Ammon's horn (tissue), 1 donor: ENCODE measurements around the gene OVOL1.
"Not testable (repeated sequence)": the region's sequence is repeated elsewhere in the genome, so short reads cannot be mapped to it uniquely, and the experiment has no call there.

Source experiments
- DNase-seq: peaks from one replicate; pipeline ENCODE4 v3.0.0-alpha.2; 2016; ENCODE audit warnings: low spot score

OVOL1 gene

DNA sequence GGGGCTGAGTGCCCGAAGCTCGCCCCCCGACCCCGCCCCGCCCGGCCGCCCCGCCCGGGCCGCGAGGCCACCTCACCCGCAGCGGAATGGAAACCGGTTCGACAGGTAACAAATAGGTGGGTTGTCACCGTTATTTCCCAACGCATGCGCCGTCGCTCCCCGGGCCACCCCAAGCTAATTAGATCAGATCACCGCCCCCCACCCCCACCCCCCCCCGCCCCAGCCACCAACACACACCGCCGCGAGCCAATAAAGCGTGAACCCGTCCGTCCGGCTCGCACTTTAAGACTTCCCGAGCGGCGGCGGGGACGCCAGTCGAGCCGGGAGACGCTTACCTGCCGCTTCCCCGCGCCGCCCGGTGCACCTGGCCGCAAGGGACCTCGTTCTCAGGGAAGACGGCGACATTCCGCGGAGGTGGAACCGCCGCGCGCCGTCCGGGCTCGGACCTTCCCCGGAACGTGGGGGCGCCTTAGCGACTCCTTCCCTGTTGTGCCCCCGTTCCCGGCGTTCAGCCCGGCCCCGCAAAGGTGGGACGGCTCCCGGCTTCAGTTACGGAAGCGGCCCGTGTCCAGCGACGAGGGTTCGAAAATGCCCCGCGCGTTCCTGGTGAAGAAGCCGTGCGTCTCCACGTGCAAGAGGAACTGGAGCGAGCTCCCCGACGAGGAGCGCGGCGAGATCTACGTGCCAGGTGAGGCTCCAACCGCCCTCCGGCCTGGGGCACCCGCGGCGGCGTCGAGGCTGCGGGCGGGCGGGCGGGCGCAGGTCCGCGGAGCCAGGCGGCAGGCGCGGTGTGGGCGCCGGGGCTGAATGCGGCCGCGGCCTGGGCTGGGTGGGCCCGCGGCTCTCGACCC, at the start of gene OVOL1:
Gene OVOL1, plus strand, starts transcription at position 278 of the 851 bp plus-strand sequence. Its CDS starts 311 bp downstream, at position 589.
- DNase-seq = no peak

DNA sequence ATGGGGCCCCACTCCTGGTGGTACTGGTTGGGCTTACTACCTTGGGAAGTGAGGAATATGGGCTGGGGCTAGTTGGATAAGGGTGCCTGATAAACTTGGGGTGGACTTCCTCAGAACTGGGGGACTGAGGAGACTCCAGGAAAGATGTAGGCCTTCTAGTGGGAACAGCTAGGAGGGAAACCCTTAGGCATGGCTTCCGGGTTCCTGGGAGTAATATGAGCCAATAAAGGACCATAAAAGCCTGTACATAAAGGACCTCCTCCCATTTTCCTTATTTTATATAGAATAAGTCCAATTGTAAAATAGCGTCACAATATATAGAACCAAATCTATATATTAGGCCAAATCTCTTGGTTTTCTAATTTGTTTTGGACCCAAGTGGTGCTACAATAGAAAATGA, 47.8 kb upstream of the OVOL1 start:
- no peak for DNase-seq

DNA sequence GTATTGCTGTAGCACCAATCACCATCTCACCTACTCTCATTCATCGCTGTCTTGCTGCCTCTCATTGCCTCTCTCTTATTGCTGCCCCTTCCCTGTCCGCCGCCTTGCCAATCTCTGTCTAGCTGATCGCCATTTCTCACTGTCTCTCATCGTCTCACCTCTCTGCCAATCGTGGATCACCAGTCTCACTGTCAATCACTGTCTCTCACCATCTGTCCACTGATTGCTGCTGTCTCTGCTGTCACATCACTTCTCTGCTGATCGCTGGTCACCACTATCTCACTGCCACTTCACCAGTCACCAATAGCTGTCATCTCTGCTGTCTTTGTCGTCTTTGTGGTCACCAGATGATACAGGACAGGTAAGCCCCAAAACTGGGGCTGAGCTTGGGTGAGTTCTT, 45.7 kb upstream of the OVOL1 start:
- no peak for DNase-seq

DNA sequence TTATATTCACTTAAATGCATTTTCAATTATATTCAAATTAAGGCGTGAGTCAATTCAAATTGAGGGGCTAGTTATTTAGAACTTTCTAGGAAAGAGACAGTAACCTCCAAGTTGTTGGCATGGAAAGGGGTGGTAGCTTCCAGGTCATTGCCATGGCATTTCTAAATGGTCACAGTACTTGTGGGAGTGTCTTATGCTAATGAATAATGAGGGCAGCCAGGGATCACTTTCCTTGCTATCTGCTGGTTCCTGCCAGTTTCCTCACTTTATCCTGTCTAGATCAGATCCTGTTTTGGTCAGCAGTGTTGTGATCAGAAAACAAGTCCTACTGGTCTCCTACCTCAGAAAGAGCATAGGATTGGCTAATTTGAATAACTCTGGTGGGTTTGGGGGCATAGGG, 44.5 kb upstream of the OVOL1 start:
- DNase-seq = no peak

DNA sequence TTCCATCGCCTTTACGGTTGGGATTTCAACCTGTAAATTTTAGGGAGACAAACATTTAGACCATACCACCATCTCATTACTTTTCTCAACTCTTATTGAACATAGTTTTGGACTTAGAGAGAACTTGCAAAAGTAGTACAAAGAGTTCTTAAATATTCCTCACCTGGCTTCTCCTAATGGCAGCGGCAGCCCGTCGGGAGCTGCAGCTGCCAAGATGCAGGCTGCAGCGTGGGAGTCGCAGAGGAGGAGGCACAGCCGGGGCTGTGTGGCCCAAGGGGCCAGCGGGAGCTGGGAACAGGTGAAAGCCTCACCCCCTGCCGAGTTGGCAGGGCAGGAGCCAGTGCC, 43.2 kb upstream of the OVOL1 start:
- no peak for DNase-seq

DNA sequence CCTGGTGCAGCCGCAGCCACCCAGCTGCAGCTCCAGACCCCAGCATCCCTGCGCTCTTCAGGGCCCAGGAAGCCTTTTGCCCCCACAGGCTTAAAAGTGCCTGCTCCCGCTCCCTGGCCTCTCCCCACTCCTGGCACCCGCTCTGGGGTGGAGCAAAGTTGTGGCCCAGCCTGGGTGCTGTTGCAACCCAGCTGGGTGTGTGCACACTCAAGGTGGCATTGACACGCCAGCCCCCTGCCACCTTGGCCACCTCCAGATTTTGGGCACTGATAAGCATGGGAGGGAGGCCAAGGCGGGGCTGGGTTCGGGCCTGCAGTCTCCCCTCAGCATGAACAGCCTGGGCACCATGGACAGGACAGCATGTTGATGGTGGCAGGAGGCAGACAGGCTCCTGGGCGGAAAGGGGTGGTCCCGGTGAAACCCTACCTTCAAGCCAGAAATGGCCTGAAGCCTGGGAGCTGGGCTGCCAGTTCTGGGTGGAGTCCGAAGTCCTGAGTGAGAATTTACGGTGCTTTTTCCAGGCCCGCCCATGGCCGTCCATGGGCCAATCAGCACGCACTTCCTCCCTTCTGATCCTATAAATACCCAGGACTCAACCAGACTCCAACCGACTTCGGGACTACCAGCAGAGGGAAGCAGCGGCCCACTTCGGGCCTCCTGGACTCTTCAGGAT, 42.7 kb upstream of the OVOL1 start:
- DNase-seq = no peak

DNA sequence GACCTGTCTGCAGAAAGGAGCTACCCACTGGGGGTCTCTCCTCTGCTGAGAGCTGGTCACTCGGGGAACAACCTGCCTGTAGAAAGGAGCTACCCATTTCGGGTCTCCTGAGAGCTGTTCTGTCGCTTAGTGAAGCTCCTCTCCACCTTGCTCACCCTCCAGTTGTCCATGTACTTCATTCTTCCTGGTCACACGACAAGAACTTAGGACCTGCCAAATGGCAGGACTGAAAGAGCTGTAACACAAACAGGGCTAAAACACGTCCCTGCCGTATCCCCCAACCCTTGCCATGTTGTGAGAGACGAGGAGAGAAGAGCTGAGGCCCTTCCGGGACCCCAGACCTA, 42.2 kb upstream of the OVOL1 start:
- DNase-seq = no peak

DNA sequence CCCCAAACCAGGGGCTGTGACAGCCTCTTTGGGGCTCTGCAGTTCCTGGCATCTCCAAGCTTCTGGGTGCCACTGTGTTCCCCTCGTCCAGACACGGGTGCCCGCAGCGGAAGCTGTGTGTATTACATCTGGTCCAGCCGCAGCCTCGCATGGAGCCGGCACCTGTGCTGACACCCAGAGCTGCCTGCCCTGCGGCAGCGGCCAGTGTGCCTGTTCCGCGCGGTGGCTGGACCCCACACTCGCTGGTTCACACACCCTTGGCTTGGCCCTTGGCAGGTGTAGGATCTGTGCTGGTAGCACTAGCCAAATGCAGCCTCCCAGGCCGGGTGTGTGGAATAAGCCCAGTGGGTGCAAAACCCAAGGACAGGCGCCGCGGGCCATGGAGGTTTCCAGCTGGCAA, 41.8 kb upstream of the OVOL1 start:
- DNase-seq = no peak

DNA sequence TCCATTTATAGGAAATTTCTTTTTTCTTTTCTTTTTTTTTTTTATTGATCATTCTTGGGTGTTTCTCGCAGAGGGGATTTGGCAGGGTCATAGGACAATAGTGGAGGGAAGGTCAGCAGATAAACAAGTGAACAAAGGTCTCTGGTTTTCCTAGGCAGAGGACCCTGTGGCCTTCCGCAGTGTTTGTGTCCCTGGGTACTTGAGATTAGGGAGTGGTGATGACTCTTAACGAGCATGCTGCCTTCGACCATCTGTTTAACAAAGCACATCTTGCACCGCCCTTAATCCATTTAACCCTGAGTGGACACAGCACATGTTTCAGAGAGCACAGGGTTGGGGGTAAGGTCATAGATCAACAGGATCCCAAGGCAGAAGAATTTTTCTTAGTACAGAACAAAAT, 24.7 kb upstream of the OVOL1 start:
- not testable (repeated sequence) for DNase-seq

DNA sequence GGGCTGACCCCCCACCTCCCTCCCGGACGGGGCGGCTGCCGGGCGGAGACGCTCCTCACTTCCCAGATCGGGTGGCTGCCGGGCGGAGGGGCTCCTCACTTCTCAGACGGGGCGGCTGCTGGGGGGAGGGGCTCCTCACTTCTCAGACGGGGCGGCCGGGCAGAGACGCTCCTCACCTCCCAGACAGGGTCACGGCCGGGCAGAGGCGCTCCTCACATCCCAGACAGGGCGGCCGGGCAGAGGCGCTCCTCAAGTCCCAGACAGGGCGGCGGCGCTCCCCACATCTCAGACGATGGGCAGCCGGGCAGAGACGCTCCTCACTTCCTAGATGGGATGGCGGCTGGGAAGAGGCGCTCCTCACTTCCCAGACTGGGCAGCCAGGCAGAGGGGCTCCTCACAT, 24.0 kb upstream of the OVOL1 start:
- DNase-seq = not testable (repeated sequence)

DNA sequence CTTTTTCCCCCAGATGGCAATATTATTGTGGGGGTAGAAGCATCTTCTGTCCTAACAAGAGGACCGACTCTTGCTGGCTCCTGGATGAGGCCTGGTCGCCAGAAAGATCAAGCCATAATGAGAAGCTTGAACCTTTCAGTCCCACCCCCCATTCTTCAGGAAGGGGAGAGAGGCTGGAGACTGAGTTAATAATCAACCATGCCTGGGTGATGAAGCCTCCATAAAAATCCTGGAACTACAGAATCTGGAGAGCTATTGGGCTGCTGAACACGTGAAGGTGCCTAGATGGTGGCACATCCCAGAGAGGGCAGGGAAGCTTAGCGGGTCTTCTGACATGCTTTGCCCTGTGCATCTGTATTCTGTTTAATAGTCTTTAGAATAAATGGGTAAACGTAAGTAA, 22.4 kb upstream of the OVOL1 start:
- no peak for DNase-seq

DNA sequence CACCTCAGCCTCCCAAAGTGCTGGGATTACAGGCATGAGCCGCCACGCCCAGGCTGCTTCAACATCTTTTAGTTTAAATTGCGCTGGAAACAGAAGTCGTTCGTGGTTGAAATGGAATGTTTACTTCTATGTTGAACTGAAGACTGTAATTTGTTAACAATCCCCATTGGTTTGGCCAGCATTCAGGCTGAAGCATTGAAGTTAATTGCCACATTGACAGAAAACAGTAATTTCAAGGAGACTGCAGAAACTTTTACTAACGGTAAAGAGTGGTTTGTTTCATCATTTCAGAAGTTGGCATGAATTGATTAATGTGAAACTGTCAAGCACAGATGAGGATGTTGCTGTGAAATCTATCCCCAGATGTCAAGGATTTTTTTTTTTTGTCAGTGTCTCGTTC, 20.3 kb upstream of the OVOL1 start:
- DNase-seq = no peak

DNA sequence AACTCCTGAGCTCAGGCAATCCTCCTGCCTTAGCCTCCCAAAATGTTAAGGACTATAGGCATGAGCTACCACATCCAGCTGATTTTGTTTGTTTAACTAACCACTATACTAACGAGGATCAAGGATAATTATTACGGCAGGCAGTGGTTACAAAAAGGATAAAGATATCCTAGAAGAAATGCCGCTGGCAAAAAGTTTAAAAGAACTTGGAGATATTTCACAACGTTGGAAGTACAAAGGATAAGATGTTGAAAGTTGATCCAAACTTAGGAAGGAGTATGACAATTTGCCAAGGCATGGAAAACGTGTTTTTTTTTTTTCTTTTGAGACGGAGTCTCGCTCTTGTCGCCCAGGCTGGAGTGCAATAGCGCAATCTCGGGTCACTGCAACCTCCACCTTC, 19.5 kb upstream of the OVOL1 start:
- DNase-seq = no peak

DNA sequence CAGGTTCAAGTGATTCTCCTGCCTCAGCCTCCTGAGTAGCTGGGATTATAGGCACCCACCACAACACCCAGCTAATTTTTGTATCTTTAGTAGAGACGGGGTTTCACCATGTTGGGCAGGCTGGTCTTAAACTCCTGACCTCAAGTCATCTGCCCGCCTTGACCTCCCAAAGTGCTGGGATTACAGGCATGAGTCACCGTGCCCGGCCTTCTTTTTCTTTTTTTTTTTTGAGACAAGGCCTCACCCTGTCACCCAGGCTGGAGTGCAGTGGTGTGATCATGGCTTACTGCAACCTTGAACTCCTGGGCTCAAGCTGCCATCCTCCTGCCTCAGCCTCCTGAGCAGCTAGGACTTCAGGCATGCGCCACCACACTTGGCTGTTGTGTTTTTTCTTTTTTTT, 19.1 kb upstream of the OVOL1 start:
- not testable (repeated sequence) for DNase-seq

DNA sequence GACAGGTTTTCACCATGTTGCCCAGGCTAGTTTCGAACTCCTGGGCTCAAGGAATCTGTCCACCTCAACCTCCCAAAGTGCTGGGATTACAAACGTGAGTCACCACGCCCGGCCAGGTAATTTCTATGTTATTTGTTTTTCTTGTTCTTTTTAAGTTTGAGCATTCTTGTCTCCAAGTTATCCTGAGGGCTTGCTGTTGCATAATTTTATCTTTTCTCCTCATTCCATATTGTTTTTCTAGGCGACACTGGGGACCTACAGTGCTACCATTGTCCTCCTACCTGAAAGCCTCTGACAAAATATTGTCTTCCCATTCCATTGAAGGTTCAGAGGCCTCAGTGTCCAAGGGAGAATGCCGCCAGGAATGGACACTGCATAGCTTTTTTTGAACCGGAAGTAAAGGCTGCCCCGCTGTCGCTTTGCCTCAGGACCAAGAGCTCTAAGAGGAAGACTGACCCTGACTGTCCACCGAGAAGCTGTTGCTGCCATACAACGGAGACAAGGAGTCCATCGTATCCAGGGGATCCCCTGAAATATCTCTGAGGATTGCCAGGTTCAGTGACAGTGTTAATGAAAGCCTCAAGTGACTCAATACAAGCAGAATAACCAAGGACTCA, 15.8 kb upstream of the OVOL1 start:
- DNase-seq = no peak

DNA sequence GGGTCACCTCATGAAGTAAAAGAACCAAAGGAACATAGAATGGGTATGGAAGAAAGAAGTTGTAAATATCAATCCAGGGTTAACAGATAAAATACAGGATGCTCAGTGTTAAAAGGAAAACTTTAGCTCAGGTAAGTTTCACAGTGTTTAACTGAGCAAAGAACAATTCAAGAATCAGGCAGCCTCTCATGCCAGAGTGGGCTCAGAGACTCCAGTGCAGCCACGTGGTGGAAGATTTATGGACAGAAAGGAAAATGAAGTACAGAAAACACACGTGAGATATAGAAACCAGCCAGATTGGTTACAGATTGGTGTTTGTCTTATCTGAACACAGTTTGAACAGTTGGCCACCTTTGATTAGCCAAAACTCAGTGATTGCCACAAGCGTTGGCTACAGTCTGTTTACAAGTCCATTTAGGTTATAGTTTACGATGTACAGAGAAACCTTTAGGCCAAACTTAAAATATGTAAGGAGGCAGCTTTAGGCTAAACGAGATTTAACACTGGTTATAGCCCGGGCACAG, 15.2 kb upstream of the OVOL1 start:
- no peak for DNase-seq

DNA sequence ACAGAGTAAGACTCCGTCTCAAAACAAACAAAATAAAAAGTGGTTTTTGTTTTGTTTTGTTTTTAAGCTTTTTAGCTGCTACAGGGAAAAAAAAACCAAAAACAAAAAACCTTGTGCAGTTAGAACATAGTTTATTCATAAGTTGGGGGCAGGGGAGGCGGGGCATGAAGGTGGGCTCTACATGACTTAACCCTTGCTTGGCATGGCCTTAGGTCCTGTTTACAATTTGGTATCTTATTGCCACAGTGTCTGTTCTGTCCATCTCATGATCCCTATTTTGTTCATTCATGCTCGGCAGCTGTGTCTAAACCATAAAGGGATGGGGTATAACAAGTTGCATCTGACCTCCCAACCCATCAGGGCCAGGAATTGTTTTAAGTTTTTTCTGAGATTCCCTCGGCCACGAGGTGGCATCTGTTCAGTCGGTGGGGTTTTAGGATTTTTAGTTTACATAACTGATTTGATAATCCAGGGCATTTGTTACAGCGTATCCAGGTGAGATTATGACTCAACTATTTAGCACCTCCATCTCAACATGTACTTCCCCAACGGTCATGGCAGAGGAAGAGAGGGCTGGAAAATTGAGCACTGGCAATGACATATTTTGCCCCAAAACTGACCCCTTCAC, 13.0 kb upstream of the OVOL1 start:
- DNase-seq = no peak

DNA sequence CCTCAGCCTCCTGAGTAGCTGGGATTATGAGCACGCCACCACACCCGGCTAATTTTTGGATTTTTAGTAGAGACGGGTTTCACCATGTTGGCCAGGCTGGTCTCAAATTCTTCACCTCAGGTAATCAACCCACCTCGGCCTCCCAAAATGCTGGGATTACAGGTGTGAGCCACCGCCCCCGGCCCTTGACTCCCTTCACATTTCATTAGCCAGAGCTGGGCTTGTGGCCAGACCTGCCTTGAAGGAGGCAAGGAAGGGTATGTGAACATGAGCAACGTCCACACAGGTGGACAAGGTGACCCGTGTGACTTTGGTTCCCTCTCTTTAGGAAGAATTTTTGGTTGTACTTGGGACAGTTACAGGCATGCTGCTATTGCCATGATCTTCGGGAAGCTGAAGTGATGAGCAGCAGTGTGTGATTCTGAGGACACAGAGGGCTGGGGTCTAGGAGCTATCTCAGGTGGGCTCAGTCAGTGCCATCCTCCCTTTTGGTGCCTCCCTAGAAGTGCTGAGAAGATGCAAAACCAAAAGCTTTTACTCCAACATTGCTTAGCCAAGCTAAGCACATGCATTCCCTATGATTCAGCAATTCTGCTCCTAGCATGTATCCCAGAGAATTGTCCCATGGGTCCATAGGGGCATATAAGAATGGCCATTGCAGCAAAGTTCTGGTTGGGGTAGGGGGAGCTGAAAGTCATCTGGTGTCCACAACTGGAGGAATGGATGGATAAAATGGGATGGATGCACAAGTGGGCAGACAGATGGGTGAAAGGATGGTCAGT, 12.1 kb upstream of the OVOL1 start:
- DNase-seq = peak; percentile 1

DNA sequence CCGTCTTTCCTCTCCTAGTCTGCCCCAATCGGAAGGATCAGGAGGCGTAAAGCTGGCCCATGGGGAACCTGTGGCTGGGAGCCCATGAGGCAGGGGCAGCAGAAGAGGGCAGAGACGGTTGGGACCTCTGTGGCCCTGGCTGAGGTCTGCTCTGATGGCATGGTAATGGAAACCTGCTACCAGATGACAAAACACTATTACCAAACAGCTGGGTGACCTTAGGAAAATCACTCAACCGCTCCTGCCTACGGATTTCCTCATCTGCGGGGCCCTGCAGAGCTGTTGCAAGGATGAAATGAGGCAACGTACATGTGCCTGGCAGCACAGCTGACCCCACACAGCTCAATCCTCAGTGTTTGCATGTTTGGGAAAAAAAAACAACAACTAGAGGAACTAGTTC, 10.7 kb upstream of the OVOL1 start:
- no peak for DNase-seq

DNA sequence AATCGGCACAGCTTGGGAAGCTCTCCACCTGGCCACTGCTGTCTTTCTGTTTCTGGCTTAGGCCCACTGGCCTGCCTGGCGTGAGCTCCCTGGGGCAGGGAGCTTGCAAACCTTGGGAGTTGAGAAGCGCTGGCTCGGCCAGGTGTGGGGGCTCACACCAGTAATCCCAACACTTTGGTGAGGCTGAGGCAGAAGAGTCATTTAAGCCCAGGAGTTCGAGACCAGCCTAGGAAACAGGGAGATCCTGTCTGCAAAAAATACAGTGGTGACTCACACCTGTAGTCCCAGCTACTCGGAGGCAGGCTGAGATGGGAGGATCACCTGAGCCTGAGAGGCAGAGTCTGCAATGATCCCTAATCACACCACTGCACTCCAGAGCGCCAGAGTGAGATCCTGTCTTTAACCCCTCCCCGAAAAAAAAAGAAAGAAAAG, 10.1 kb upstream of the OVOL1 start:
- DNase-seq = no peak

DNA sequence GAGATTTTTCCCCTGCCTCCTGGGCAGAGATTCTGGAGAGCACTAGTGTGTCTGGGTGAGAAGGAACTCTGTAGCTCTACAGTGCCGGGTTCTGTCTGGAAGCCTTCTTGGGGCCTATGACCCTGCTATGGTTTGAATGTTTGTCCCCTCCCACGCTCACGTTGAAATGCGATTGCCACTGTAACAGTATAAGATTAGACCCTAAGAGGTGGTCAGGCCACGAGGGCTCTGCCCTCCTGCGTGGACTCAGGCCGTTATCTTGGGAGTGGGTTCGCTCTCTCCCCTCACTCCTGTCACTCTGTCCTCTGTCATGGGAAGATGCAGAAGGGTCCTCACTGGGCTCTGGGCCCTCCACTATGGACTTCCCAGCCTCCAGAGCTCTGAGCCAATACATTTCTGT, 9.6 kb upstream of the OVOL1 start:
- DNase-seq = no peak

DNA sequence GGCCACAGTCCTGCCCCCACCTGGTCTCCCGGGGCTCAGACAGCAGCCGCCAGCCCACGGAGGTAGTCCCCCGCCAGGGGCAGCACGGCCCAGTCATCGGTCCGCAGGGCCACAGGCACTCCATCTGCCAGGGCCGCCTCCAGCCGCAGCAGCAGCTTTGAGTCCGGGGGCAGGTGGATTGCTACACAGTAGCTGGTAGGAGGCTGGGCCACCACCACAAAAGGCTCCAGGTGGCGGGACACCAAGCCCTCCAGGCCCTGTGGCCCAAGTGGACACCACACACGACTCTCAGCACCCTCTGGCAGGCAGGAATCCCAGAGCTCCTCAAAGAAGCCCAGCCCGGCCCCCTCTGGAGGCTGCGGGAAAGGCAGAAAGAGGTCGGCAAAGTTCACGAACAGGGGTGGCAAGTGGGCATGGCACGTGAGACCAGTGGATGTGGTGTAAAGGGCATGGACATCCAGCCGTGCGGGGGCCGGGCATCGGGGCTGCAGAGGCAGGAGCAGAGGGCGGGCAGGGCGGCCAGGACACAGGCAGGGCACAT, 9.0 kb upstream of the OVOL1 start:
- DNase-seq = peak; percentile 1
